Activated T-cell treated with anti-CD3 and anti-CD28 coated beads for 24 hours (primary cell): ENCODE measurements around the gene KRTAP8-1.
A peak's percentile ranks its signal among the peaks of the same experiment; 100 is the strongest.

Experiments used
- DNase-seq: peaks from one replicate; pipeline ENCODE4 v3.0.0-alpha.2; 2020; ENCODE audit warnings: low read depth

KRTAP8-1 gene

GRCh38 chr21:30813174-30813573 is at the start of gene KRTAP8-1:
Gene KRTAP8-1 (minus strand): TSS chr21:30813274. CDS start chr21:30813220, 54 bp downstream.
- DNase-seq: no peak

DNA sequence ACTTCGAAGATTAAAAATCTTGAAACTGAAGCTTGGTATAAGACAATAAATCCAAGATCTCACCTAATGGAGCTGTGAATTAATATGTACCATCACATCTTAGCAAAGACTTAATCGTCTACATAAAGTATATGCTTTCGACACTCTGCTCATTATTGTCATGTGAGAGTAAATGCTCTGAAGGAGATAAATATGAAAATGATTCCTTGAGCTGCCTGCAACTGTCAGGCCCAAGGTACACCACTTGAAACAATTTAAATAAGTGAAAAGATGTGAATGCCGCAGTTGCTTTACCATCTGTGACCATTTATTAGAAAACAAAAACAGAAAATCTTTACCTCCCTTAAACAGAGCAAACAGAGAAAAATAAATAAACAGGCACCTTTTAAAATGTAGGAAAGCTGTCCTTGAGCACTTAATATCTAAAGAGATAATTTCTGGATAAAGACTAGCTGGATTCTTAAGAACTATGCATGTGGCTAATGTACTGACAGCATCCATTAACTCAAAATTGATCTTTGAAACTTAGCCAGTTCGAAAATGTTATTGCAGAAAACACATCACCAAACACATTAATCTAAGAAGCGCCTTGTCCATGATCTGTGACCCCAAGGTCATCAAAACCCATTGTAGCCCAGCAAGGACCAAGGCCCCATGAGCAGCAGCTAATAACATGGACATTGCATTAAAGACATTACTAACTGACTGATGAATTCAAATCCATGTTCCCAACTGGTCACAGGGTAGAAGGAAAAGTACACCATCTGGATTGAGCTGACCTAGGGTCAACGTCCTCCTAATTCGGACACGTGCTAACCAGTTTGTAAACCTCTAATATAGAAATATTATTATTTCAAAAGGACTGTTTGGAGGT is 34.8 kb upstream of the KRTAP8-1 start:
- DNase-seq: no peak

DNA sequence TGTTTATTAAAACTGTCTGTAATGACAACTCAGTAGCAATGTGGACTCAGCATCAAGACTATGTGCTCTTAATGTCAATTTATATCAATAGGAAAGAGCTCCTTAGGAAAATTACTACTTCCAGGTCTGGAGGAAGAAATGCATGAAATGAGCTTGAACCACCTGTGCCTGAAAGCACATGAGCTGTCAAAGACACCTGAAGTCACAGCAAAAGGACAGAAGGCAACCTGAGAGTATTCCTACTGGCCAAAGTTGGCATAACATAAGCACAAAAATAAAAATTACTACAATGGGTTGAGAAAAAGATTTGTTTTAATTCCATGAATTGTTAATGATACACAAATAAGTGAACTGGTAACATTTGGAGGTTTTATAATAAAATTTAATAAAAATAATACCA is 29.9 kb upstream of the KRTAP8-1 start:
- no peak for DNase-seq

DNA sequence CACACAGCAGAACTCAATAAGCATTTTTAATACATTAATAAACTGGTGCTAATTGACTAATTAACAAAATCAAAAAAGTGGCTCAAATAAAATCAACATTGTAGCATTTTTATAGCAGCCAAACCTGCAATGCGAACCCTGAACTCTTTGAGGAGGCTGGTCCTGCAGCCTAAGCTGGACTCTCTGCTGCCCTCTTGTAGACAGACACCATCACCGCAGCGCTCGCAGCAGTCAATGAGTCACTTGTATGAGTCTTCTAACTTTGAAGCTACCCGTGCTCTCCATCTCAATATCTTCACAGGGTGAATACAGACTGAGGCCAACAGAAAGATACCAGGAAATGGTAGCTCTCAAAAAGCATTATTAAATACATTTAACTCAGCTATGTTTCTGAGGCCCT is 26.2 kb upstream of the KRTAP8-1 start:
- DNase-seq: peak; percentile 12

GRCh38 chr21:30838536-30838935 is 25.5 kb upstream of the KRTAP8-1 start:
- no peak for DNase-seq

DNA sequence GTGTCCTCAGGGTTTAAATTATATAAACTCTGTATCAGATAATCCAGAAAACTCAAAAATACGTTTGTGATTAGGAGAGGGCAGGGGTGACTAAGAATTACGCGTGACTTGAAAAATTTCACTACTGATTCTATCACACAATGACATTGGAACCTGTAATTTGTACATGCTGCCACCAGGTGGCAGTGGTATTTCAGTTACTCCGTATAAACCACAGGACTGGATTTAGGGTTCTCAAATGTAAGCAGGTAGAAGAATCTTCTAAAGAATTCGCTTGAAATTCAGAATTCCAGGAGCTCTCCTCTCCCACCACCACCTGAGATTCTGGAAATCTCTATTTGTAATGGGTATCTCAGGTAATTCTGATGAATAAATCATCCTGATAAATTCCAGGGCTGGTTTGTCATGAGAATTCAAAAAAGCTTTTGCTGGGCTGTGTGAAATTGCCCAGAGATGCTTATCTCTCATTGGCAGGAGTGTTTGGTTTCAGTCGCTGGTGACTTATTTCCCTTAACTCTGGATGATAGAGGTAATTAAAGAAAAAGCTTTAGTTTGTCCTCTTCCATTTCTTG is 18.2 kb upstream of the KRTAP8-1 start:
- DNase-seq: peak; percentile 22

- DNase-seq: no peak
Measured at GRCh38 chr21:30829659-30830058, 16.6 kb upstream of the KRTAP8-1 start, which contains the start of gene KRTAP7-1. Gene KRTAP7-1 (minus strand): TSS chr21:30829759. CDS start chr21:30829698, 61 bp downstream.

DNA sequence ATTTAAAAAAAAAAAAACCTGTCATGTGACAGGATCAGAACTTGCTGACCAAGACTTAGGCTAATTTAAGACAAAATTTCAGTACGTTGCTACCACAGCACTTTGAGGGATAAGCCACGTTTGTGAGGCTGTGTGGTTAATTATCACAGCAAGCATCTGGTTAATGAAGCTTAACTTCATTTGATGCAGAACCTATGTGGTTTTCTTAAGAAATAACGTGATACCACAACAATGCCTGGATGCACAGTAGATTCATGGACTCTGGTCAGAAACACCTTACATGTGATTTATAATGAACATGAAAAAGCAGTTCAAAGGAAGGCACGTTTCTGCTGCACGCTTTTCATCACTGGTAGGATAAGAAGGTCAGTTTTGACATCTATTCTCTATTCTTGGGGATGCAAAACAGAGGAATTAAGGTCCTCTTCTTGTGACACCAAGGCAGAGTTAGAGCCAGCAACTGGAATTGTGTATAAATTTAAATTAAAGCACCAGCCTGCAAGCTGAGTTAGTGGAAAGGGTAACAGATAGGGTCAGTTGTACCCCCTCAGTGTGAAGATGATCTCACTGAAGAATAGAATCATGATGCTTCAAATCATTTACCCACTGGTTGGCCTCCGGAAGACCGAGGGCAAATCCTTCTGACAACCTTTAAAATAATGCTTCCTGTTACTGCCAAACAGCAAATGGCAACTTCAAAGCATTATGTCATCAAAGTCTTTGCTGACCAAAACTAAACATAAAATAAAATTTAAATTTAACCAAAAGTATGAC is 6.0 kb upstream of the KRTAP8-1 start:
- DNase-seq: no peak

DNA sequence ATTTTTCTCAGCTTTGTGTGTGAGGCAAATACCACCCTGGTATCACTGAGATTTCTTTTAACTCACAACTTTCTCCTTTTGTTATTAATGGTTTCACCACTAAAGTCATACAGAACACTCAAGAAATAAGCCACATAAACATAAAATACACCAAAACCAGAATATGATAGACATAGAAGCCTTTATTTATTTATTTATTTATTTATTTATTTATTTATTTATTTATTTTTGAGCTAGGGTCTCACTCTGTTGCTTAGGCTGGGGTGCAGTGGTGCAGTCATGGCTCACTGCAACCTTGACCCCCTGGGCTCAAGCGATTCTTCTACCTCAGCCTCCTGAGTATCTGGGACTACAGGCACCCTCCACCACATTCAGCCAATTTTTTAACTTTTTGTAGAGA is 12.5 kb downstream of the KRTAP8-1 start:
- no peak for DNase-seq

- DNase-seq: no peak
Measured at GRCh38 chr21:30793581-30794314, 19.3 kb downstream of the KRTAP8-1 start.

DNA sequence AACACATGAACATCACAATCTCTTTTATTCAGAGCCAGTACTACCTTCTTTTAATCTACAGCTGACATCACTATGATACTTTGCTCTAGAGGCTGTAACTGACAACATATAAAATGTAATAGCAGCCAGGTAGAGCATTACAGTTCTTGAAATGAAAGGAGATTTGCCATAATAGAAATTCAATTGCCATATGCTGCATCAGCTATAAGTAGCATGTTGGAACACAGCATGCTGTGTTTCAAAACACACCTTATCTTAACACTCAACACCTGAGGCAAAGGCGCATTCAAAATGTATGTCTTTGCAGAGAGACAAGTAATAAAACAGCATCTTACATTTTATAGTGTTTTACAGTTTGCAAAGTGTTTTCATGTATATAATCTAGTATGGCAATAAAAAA is 33.8 kb downstream of the KRTAP8-1 start:
- DNase-seq: no peak

DNA sequence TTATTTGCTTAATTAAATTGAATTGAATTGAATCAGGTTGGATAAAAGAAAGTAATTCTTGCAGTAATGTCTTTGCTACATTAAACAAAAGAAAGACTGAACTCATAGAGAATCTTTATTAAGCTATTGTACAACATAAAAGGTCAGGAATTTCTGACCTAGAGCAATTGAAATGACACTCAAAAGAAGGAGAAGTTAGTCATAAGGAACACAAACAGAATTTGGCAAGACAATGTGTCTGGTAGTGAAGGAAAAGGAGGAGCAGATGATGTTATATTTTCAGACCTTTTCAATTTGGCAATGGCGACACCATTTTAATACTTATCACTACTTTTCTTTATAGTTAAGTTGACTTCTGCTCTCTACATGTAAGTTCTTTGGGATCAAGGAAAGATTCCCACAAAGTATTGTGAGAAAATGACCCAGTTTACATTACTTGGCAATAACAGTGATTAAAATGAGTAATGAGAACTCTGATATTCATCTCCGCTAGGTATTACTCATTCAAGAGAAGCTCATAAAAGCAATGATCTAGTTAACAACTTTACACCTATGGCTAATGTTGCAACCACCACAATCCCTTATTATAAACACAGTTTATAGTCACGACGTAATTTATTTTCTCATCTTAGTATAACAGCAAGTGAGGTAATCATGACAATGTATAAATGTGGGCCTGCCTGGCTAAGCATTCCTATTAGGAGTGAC is 43.2 kb downstream of the KRTAP8-1 start:
- DNase-seq: no peak
